HG02642 (cell line): Measurements from ENCODE around the gene CYFIP1.

Source experiments
- ATAC-seq: cut with Tn5 transposase; IDR thresholded peaks from one replicate; pipeline ENCODE4 v1.9.1; 2021; ENCODE audit warnings: mild to moderate bottlenecking; ENCODE audit not compliant: unreplicated experiment, poor library complexity

CYFIP1 gene

GRCh38 chr15:22838292-22839042, 141.7 kb downstream of the CYFIP1 start, which contains the start of gene NIPA2:
NIPA2 (plus strand) TSS chr15:22838666; CDS start chr15:22851732, 13,066 bp downstream.
- ATAC-seq = peak; percentile 86

- ATAC-seq = no peak
Observed at GRCh38 chr15:22831473-22831872, 148.7 kb downstream of the CYFIP1 start.

GRCh38 chr15:22827125-22827524, 153.0 kb downstream of the CYFIP1 start:
- ATAC-seq = no peak

- ATAC-seq = no peak
Observed at GRCh38 chr15:22823495-22824128, 156.6 kb downstream of the CYFIP1 start.

- ATAC-seq = no peak
Observed at GRCh38 chr15:22819651-22820050, 160.5 kb downstream of the CYFIP1 start.
